Measurements from ENCODE around the gene LRP1B.
"Not testable (repeated sequence)": the region's sequence is repeated elsewhere in the genome, so short reads cannot be mapped to it uniquely, and the experiment has no call there.

LRP1B gene

GRCh38 chr2:141015341-141016047 lies 1115.3 kb downstream of the LRP1B start:
- DNase-seq (ENCODE audit: insufficient read length), result no peak
- TF ChIP-seq POLR2A (IDR thresholded peaks at IDR 0.05; ENCODE audit: low read depth, low read length) (no peak), POLR2AphosphoS5 (IDR thresholded peaks at IDR 0.05; ENCODE audit: low read depth, low read length) (no peak), TAF1 (IDR thresholded peaks at IDR 0.05; ENCODE audit: borderline replicate concordance, low read depth, low read length) (no peak)
- FAIRE-seq, result no peak

GRCh38 chr2:141003967-141004657 lies 1126.7 kb downstream of the LRP1B start:
- DNase-seq (ENCODE audit: insufficient read length), result no peak
- FAIRE-seq, result no peak
- TF ChIP-seq POLR2AphosphoS5 (IDR thresholded peaks at IDR 0.05; ENCODE audit: low read depth, low read length), result no peak
- TF ChIP-seq TAF1 (IDR thresholded peaks at IDR 0.05; ENCODE audit: borderline replicate concordance, low read depth, low read length), result no peak
- TF ChIP-seq POLR2A (IDR thresholded peaks at IDR 0.05; ENCODE audit: low read depth, low read length), result no peak

GRCh38 chr2:141001750-141002149 lies 1129.1 kb downstream of the LRP1B start:
- DNase-seq (ENCODE audit: insufficient read length) (no peak), FAIRE-seq (no peak)
- TF ChIP-seq TAF1 (IDR thresholded peaks at IDR 0.05; ENCODE audit: borderline replicate concordance, low read depth, low read length) (no peak), POLR2A (IDR thresholded peaks at IDR 0.05; ENCODE audit: low read depth, low read length) (no peak), POLR2AphosphoS5 (IDR thresholded peaks at IDR 0.05; ENCODE audit: low read depth, low read length) (no peak)

GRCh38 chr2:140998577-140998976 lies 1132.2 kb downstream of the LRP1B start:
- TF ChIP-seq POLR2AphosphoS5 (IDR thresholded peaks at IDR 0.05; ENCODE audit: low read depth, low read length) (no peak), POLR2A (IDR thresholded peaks at IDR 0.05; ENCODE audit: low read depth, low read length) (no peak), TAF1 (IDR thresholded peaks at IDR 0.05; ENCODE audit: borderline replicate concordance, low read depth, low read length) (no peak)
- DNase-seq (ENCODE audit: insufficient read length) (no peak), FAIRE-seq (no peak)

GRCh38 chr2:140998017-140998416 lies 1132.8 kb downstream of the LRP1B start:
- TF ChIP-seq POLR2A (IDR thresholded peaks at IDR 0.05; ENCODE audit: low read depth, low read length), result no peak
- TF ChIP-seq POLR2AphosphoS5 (IDR thresholded peaks at IDR 0.05; ENCODE audit: low read depth, low read length), result no peak
- DNase-seq (ENCODE audit: insufficient read length) (no peak), FAIRE-seq (no peak)

GRCh38 chr2:140994856-140995255 lies 1136.0 kb downstream of the LRP1B start:
- TF ChIP-seq TAF1 (IDR thresholded peaks at IDR 0.05; ENCODE audit: borderline replicate concordance, low read depth, low read length) (no peak), POLR2AphosphoS5 (IDR thresholded peaks at IDR 0.05; ENCODE audit: low read depth, low read length) (no peak), POLR2A (IDR thresholded peaks at IDR 0.05; ENCODE audit: low read depth, low read length) (no peak)
- FAIRE-seq, result no peak
- no peak for DNase-seq (ENCODE audit: insufficient read length)

- FAIRE-seq (no peak), DNase-seq (ENCODE audit: insufficient read length) (no peak)
- TF ChIP-seq POLR2A (IDR thresholded peaks at IDR 0.05; ENCODE audit: low read depth, low read length), result no peak
- no peak for TF ChIP-seq TAF1 (IDR thresholded peaks at IDR 0.05; ENCODE audit: borderline replicate concordance, low read depth, low read length)
- TF ChIP-seq POLR2AphosphoS5 (IDR thresholded peaks at IDR 0.05; ENCODE audit: low read depth, low read length), result no peak
These were observed 1140.4 kb downstream of the LRP1B start for GRCh38 chr2:140990416-140990815.

GRCh38 chr2:140988597-140988996 lies 1142.2 kb downstream of the LRP1B start:
- DNase-seq (ENCODE audit: insufficient read length), result no peak
- no peak for TF ChIP-seq POLR2A (IDR thresholded peaks at IDR 0.05; ENCODE audit: low read depth, low read length)
- TF ChIP-seq TAF1 (IDR thresholded peaks at IDR 0.05; ENCODE audit: borderline replicate concordance, low read depth, low read length), result no peak
- TF ChIP-seq POLR2AphosphoS5 (IDR thresholded peaks at IDR 0.05; ENCODE audit: low read depth, low read length), result no peak
- no peak for FAIRE-seq

- FAIRE-seq (no peak), DNase-seq (ENCODE audit: insufficient read length) (no peak)
- no peak for TF ChIP-seq TAF1 (IDR thresholded peaks at IDR 0.05; ENCODE audit: borderline replicate concordance, low read depth, low read length)
- no peak for TF ChIP-seq POLR2AphosphoS5 (IDR thresholded peaks at IDR 0.05; ENCODE audit: low read depth, low read length)
- TF ChIP-seq POLR2A (IDR thresholded peaks at IDR 0.05; ENCODE audit: low read depth, low read length), result no peak
These were observed 1144.4 kb downstream of the LRP1B start for GRCh38 chr2:140986456-140986855.

- DNase-seq (ENCODE audit: insufficient read length) (no peak), FAIRE-seq (no peak)
- TF ChIP-seq POLR2AphosphoS5 (IDR thresholded peaks at IDR 0.05; ENCODE audit: low read depth, low read length), result no peak
- no peak for TF ChIP-seq POLR2A (IDR thresholded peaks at IDR 0.05; ENCODE audit: low read depth, low read length)
- TF ChIP-seq TAF1 (IDR thresholded peaks at IDR 0.05; ENCODE audit: borderline replicate concordance, low read depth, low read length), result no peak
These were observed 1155.6 kb downstream of the LRP1B start for GRCh38 chr2:140975237-140975636.

GRCh38 chr2:140972724-140973123 lies 1158.1 kb downstream of the LRP1B start:
- TF ChIP-seq POLR2AphosphoS5 (IDR thresholded peaks at IDR 0.05; ENCODE audit: low read depth, low read length), result no peak
- TF ChIP-seq POLR2A (IDR thresholded peaks at IDR 0.05; ENCODE audit: low read depth, low read length), result no peak
- TF ChIP-seq TAF1 (IDR thresholded peaks at IDR 0.05; ENCODE audit: borderline replicate concordance, low read depth, low read length), result no peak
- FAIRE-seq, result no peak

GRCh38 chr2:140964324-140964723 lies 1166.5 kb downstream of the LRP1B start:
- FAIRE-seq; DNase-seq (ENCODE audit: insufficient read length): not testable (repeated sequence)

More at GRCh38 chr2:140972724-140973123, 1158.1 kb downstream of the LRP1B start:
- DNase-seq (ENCODE audit: insufficient read length), result no peak
